Keratinocyte (primary cell): ENCODE data around the gene MICALL2. TPM values are rescaled to one million over a fixed set of nuclear protein-coding genes. Genes with fewer than 3 reads are reported as not detected.

Experiments used
- DNase-seq: peaks from one replicate; pipeline ENCODE4 v3.0.0-alpha.2; 2011; ENCODE audit warnings: low read depth, missing footprints, low spot score
- FAIRE-seq: peaks from 2 replicates; lab custom pipeline; 2011; peaks lifted over from hg19 to GRCh38; lab: Jason Lieb, UNC
- H2AFZ ChIP-seq: 2 replicates; pipeline ENCODE4 v1.6.0; 2012; ENCODE audit warnings: low read length, control low read depth, inconsistent platforms; ENCODE audit not compliant: control insufficient read depth
- H3K27ac ChIP-seq: 2 replicates; pipeline ENCODE4 v1.5.1; 2011; ENCODE audit warnings: low read length; ENCODE audit not compliant: control insufficient read depth, insufficient read depth
- H3K27me3 ChIP-seq: 3 replicates; pipeline ENCODE4 v1.6.0; 2011; ENCODE audit warnings: low read length; ENCODE audit not compliant: control insufficient read depth, insufficient read depth; ENCODE audit errors: extremely low read depth
- H3K36me3 ChIP-seq, 2 experiments: 2 replicates in 1 of 2; 3 replicates in 1 of 2; pipeline ENCODE4 v1.5.1; 2011; ENCODE audit warnings: low read length in 2 of 2, mild to moderate bottlenecking in 1 of 2; ENCODE audit not compliant: control insufficient read depth in 2 of 2, insufficient read depth in 2 of 2; ENCODE audit errors: extremely low read depth in 1 of 2
- H3K4me1 ChIP-seq: 3 replicates; pipeline ENCODE4 v1.5.1; 2011; ENCODE audit warnings: low read length; ENCODE audit not compliant: control insufficient read depth, insufficient read depth; ENCODE audit errors: extremely low read depth
- H3K4me2 ChIP-seq: 3 replicates; pipeline ENCODE4 v1.6.0; 2011; ENCODE audit warnings: low read depth, low read length; ENCODE audit not compliant: control insufficient read depth, insufficient read depth; ENCODE audit errors: extremely low read depth
- H3K4me3 ChIP-seq, 3 experiments: fragments of 200-600 bp in 1 of 3; sonication (generic) in 1 of 3; 2 replicates in 2 of 3; 3 replicates in 1 of 3; pipeline ENCODE4 v1.5.1; 2011 to 2016; ENCODE audit warnings: low read length in 3 of 3, mild to moderate bottlenecking in 3 of 3, control low read depth in 2 of 3, inconsistent platforms in 1 of 3, low read depth in 1 of 3, mixed read lengths in 1 of 3, mixed run types in 1 of 3, moderate library complexity in 1 of 3; ENCODE audit not compliant: control insufficient read depth in 2 of 3, insufficient read depth in 2 of 3; ENCODE audit errors: extremely low read depth in 1 of 3
- H3K79me2 ChIP-seq: 2 replicates; pipeline ENCODE4 v1.6.0; 2012; ENCODE audit warnings: low read length; ENCODE audit not compliant: control insufficient read depth, insufficient read depth
- H3K9ac ChIP-seq: 3 replicates; pipeline ENCODE4 v1.6.0; 2011; ENCODE audit warnings: low read length; ENCODE audit not compliant: control insufficient read depth, insufficient read depth; ENCODE audit errors: extremely low read depth
- H3K9me1 ChIP-seq: 3 replicates; pipeline ENCODE4 v1.6.0; 2011; ENCODE audit warnings: low read length; ENCODE audit not compliant: control insufficient read depth, insufficient read depth; ENCODE audit errors: extremely low read depth
- H3K9me3 ChIP-seq: 2 replicates; pipeline ENCODE4 v1.5.1; 2012; ENCODE audit warnings: low read depth, low read length; ENCODE audit not compliant: control insufficient read depth
- H4K20me1 ChIP-seq: 3 replicates; pipeline ENCODE4 v1.6.0; 2011; ENCODE audit warnings: low read length; ENCODE audit not compliant: control insufficient read depth, insufficient read depth; ENCODE audit errors: extremely low read depth
- CTCF ChIP-seq, 3 experiments: IDR thresholded peaks in 1 of 3; conservative IDR thresholded peaks in 1 of 3; optimal IDR thresholded peaks in 1 of 3; 2 replicates in 2 of 3; 3 replicates in 1 of 3; pipeline versions ENCODE3 to v1.5.1; 2011; ENCODE audit warnings: low read length in 3 of 3, mild to moderate bottlenecking in 3 of 3, moderate library complexity in 2 of 3, control low read depth in 1 of 3, inconsistent platforms in 1 of 3; ENCODE audit not compliant: insufficient read depth in 2 of 3; ENCODE audit errors: extremely low read depth in 1 of 3
- EZH2 ChIP-seq: IDR thresholded peaks from one replicate; pipeline ENCODE4 v1.6.1; 2012; ENCODE audit warnings: inconsistent platforms, mild to moderate bottlenecking, low read length, moderate library complexity
- dilution Hi-C: fragments of 300-500 bp; cut with MboI; formaldehyde crosslinking; loops from one replicate; pipeline ENCODE4 v1.7.0; 2020; ENCODE audit warnings: low sequenced_read_pairs; ENCODE audit not compliant: extremely low pct_ligation_motif_present
- polyA plus RNA-seq, 5 experiments: library from polyadenylated mRNA; depleted of rRNA in 3 of 5; stranded (reverse) in 3 of 5; stranded (forward) in 1 of 5; unstranded in 1 of 5; fragments of >200 nt; gene quantifications; 1 replicate in 1 of 5; 2 replicates in 3 of 5; 3 replicates in 1 of 5; pipeline versions ENCODE4 v1.2.1 to v1.2.3, GENCODE V29; 2011 to 2012; ENCODE audit warnings: missing spikeins in 2 of 5, low read depth in 1 of 5, low replicate concordance in 1 of 5

MICALL2 gene
- polyA plus RNA-seq, 1 donor (not counting 4 experiments of a cell fraction or from before 2014, with no cell fraction given): 10.4 TPM

- no peak overlapping the region for H3K9ac ChIP-seq
- H3K4me3 ChIP-seq: no peak overlapping the region
- TF ChIP-seq CTCF (optimal IDR thresholded peaks at IDR 0.05 in 1 of 3, IDR thresholded peaks at IDR 0.05 in 1 of 3, conservative IDR thresholded peaks at IDR 0.05 in 1 of 3; ENCODE audit: extremely low read depth in 1 of 3, insufficient read depth in 2 of 3, low read length in 3 of 3): no peak
- TF ChIP-seq EZH2: no peak
- no peaks in the 10 kb centered on the region for H3K79me2 ChIP-seq
- DNase-seq: no peak
- no peak overlapping the region for H3K4me2 ChIP-seq
- H4K20me1 ChIP-seq: no peaks in the 10 kb centered on the region
- H3K9me3 ChIP-seq: peaks cover 4% of the 10 kb centered on the region
- FAIRE-seq: no peak
- no peaks in the 10 kb centered on the region for H3K9me1 ChIP-seq
- H2AFZ ChIP-seq: no peak overlapping the region
- H3K27ac ChIP-seq: no peak overlapping the region
- dilution Hi-C loops: no loop called here
- no peaks in the 10 kb centered on the region for H3K36me3 ChIP-seq
- H3K4me1 ChIP-seq: no peaks in the 10 kb centered on the region
- peaks cover 25% of the 10 kb centered on the region for H3K27me3 ChIP-seq
Measured at GRCh38 chr7:1388021-1388702, 71.1 kb downstream of the MICALL2 start.

- FAIRE-seq (no peak), DNase-seq (no peak)
- H3K27ac ChIP-seq: no peak overlapping the region
- no peaks in the 10 kb centered on the region for H4K20me1 ChIP-seq
- peaks cover 25% of the 10 kb centered on the region for H3K27me3 ChIP-seq
- no peak overlapping the region for H3K4me2 ChIP-seq
- dilution Hi-C loops: no loop called here
- no peaks in the 10 kb centered on the region for H3K79me2 ChIP-seq
- TF ChIP-seq CTCF (optimal IDR thresholded peaks at IDR 0.05 in 1 of 3, IDR thresholded peaks at IDR 0.05 in 1 of 3, conservative IDR thresholded peaks at IDR 0.05 in 1 of 3; ENCODE audit: extremely low read depth in 1 of 3, insufficient read depth in 2 of 3, low read length in 3 of 3) (no peak), EZH2 (no peak)
- H3K36me3 ChIP-seq: no peaks in the 10 kb centered on the region
- peaks cover 4% of the 10 kb centered on the region for H3K9me3 ChIP-seq
- H3K4me1 ChIP-seq: no peaks in the 10 kb centered on the region
- no peak overlapping the region for H3K4me3 ChIP-seq
- no peak overlapping the region for H3K9ac ChIP-seq
- no peak overlapping the region for H2AFZ ChIP-seq
- no peaks in the 10 kb centered on the region for H3K9me1 ChIP-seq
Measured at GRCh38 chr7:1387261-1387660, 72.0 kb downstream of the MICALL2 start.
